Heart left ventricle (tissue), 16 donors: ENCODE data around the gene RSPH1. TPM values are rescaled to one million over a fixed set of nuclear protein-coding genes. Genes with fewer than 3 reads are reported as not detected.

Experiments used
- ATAC-seq, 4 donors: fragments of 200-7000 bp; cut with Tn5 transposase; one replicate each; pipeline ENCODE4 v1.9.1; 2020 to 2022; ENCODE audit warnings: moderate library complexity in 4 of 4, mild to moderate bottlenecking in 3 of 4, moderate number of reproducible peaks in 1 of 4
- DNase-seq, 5 donors: peaks; one replicate each; pipeline ENCODE4 v3.0.0-alpha.2; 2020
- H3K27ac ChIP-seq, 12 donors: fragments of 200-600 bp; sonication (generic) in 4 of 12; one replicate each; pipeline versions ENCODE4 v1.5.0 to v1.8.0; 2016 to 2022; ENCODE audit warnings: mild to moderate bottlenecking in 2 of 12
- H3K27me3 ChIP-seq, 9 donors: fragments of 200-600 bp; sonication (generic) in 2 of 9; one replicate each; pipeline versions ENCODE4 v1.5.1 to v1.8.0; 2016 to 2022; ENCODE audit warnings: mild to moderate bottlenecking in 3 of 9
- H3K36me3 ChIP-seq, 9 donors: fragments of 200-600 bp; sonication (generic) in 2 of 9; one replicate each; pipeline versions ENCODE4 v1.5.0 to v1.8.0; 2018 to 2022; ENCODE audit warnings: mild to moderate bottlenecking in 2 of 9
- H3K4me1 ChIP-seq, 12 donors: fragments of 200-600 bp; sonication (generic) in 4 of 12; one replicate each; pipeline versions ENCODE4 v1.5.0 to v1.8.0; 2016 to 2022; ENCODE audit warnings: mild to moderate bottlenecking in 3 of 12
- H3K4me3 ChIP-seq, 12 donors: fragments of 200-600 bp; sonication (generic) in 4 of 12; one replicate each; pipeline versions ENCODE4 v1.5.0 to v1.8.0; 2017 to 2022; ENCODE audit warnings: mild to moderate bottlenecking in 9 of 12, moderate library complexity in 4 of 12
- H3K9me3 ChIP-seq, 12 donors: fragments of 200-600 bp; sonication (generic) in 4 of 12; one replicate each; pipeline versions ENCODE4 v1.5.0 to v1.8.0; 2016 to 2022; ENCODE audit warnings: mild to moderate bottlenecking in 1 of 12
- CTCF ChIP-seq, 12 donors: fragments of 200-600 bp; sonication (generic) in 4 of 12; IDR thresholded peaks; one replicate each; pipeline versions ENCODE4 v1.5.0 to v1.8.0; 2018 to 2022; ENCODE audit warnings: antibody characterized with exemption in 12 of 12, mild to moderate bottlenecking in 5 of 12
- POLR2A ChIP-seq, 2 donors: fragments of 450-650 bp; IDR thresholded peaks; one replicate each; pipeline ENCODE4 v1.6.1; 2017; ENCODE audit warnings: antibody characterized with exemption in 2 of 2, mild to moderate bottlenecking in 2 of 2, moderate library complexity in 2 of 2
- WGBS, 4 donors: extraction: QIAGEN DNeasy Blood & Tissue Kit in 2 of 4; methylation state at CpG; one replicate each; pipeline versions ENCODE4 v1.1.5 to v1.1.7; 2013 to 2018; 5-methylcytosine and 5-hydroxymethylcytosine counted together
- intact Hi-C, 10 donors: fragments of 100-400 bp; cut with DNase I; formaldehyde crosslinking; loops; one replicate each; pipeline versions ENCODE4 v1.11.1 to v1.14.2; 2022
- polyA plus RNA-seq, 2 donors: library from polyadenylated mRNA; stranded (reverse); fragments of 200-250 nt; gene quantifications; one replicate each; pipeline ENCODE4 v1.2.3, GENCODE V29; 2013
- total RNA-seq, 9 donors: library from RNA; depleted of rRNA in 2 of 9; stranded (reverse); fragments of >200 nt in 2 of 9; fragmentation: NEBNext Ultra II Directional in 3 of 9; extraction: Animal tissue kit (Norgen Biotek cat#: 25700) in 3 of 9; gene quantifications; one replicate each; pipeline versions ENCODE4 v1.1.0 to v1.2.4, GENCODE V29; 2016 to 2023
- donor health status: ischemic (EF 13 %, LVEDD 7.1; RV severe dilation, severe dysfunction).
- donor health status: healthy with polysubstance abuse.
- donor health status: DM: no; HTN: yes; CAD: no.
- donor health status: DM: no; HTN: no; CAD: no.
- donor health status: ischemic (EF 25% LVEDD 6.9; RV normal size, moderate dysfunction).
- donor health status: ischemic (EF 25% LVEDD 5.7; RV mildly dilated, moderate dysfunction).
- donor health status: healthy.
- donor health status: DM: yes; HTN: yes; CAD: no.
- donor health status: ischemic (EF 35%, LVEDD 5.7; RV mildly dilated, moderate dysfunction).
- donor health status: nonischemic (EF 11% LVEDD 7.7; RV severe dilation, severe dysfunction).
- donor health status: DM: yes; HTN: yes; CAD: no.
- donor health status: PGD.
- donor health status: ischemic (EF 29% LVEDD 5.4; RV normal size, mild dysfunction).
- donor health status: nonischemic (EF 23%, LVEDD 6.1; RV moderate dilation, normal function).

The RSPH1 gene
- total and polyA plus RNA-seq, 11 donors: 0.11 to 0.18 TPM; not detected in 9

- peak in 1 of 5 donors; percentile 46 for DNase-seq
- no peak overlapping the region for H3K4me3 ChIP-seq
- no peaks in the 10 kb centered on the region for H3K27me3 ChIP-seq
- intact Hi-C loops: no loop called here
- no peaks in the 10 kb centered on the region for H3K9me3 ChIP-seq
- H3K27ac ChIP-seq: no peak overlapping the region
- WGBS, 4 donors: 91 to 95% (median 92%) methylated on average over 25 of the region's 25 CpGs
- peaks cover 0 to 88% (median 61%) of the 10 kb centered on the region in 9 donors for H3K36me3 ChIP-seq
- no peaks in the 10 kb centered on the region for H3K4me1 ChIP-seq
- TF ChIP-seq POLR2A (IDR thresholded peaks at IDR 0.05) (no peak), CTCF (IDR thresholded peaks at IDR 0.05) (no peak)
- no peak for ATAC-seq
These were observed 47.3 kb upstream of the RSPH1 start for GRCh38 chr21:42543106-42543847.

GRCh38 chr21:42542596-42542995, 46.6 kb upstream of the RSPH1 start:
- Histone ChIP-seq H3K4me3 (no peak overlapping the region), H3K27me3 (no peaks in the 10 kb centered on the region), H3K4me1 (no peaks in the 10 kb centered on the region), H3K36me3 (peaks cover 0 to 81% (median 54%) of the 10 kb centered on the region in 9 donors), H3K27ac (no peak overlapping the region), H3K9me3 (no peaks in the 10 kb centered on the region)
- intact Hi-C loops: no loop called here
- WGBS, 4 donors: 83 to 92% (median 86%) methylated on average over 10 of the region's 10 CpGs
- TF ChIP-seq POLR2A (IDR thresholded peaks at IDR 0.05) (no peak), CTCF (IDR thresholded peaks at IDR 0.05) (no peak)
- DNase-seq: peak in 1 of 5 donors; percentile 11
- ATAC-seq: no peak

GRCh38 chr21:42542196-42542595, 46.2 kb upstream of the RSPH1 start:
- Histone ChIP-seq H3K27me3 (no peaks in the 10 kb centered on the region), H3K4me1 (peaks cover 0 to 2% (median 0%) of the 10 kb centered on the region in 12 donors), H3K9me3 (no peaks in the 10 kb centered on the region), H3K36me3 (peaks cover 0 to 78% (median 50%) of the 10 kb centered on the region in 9 donors), H3K27ac (no peak overlapping the region), H3K4me3 (no peak overlapping the region)
- 89 to 93% (median 89%) methylated on average over 8 of the region's 8 CpGs for WGBS, 4 donors
- TF ChIP-seq CTCF (IDR thresholded peaks at IDR 0.05) (no peak), POLR2A (IDR thresholded peaks at IDR 0.05) (no peak)
- DNase-seq: peak in 1 of 5 donors; percentile 36
- intact Hi-C loops: no loop called here
- ATAC-seq: no peak

GRCh38 chr21:42541618-42542017, 45.6 kb upstream of the RSPH1 start:
- TF ChIP-seq POLR2A (IDR thresholded peaks at IDR 0.05): no peak
- TF ChIP-seq CTCF (IDR thresholded peaks at IDR 0.05): no peak
- H3K4me1 ChIP-seq: peaks cover 0 to 7% (median 0%) of the 10 kb centered on the region in 12 donors
- H3K9me3 ChIP-seq: no peaks in the 10 kb centered on the region
- H3K36me3 ChIP-seq: peaks cover 0 to 78% (median 46%) of the 10 kb centered on the region in 9 donors
- intact Hi-C loops: no loop called here
- DNase-seq: no peak
- no peak for ATAC-seq
- H3K27ac ChIP-seq: no peak overlapping the region
- no peaks in the 10 kb centered on the region for H3K27me3 ChIP-seq
- H3K4me3 ChIP-seq: no peak overlapping the region
